NCI-H2196 treated with DMSO at 0.1 percent for 48 hours (cell line): ENCODE results near the gene SHROOM4.

Source experiments
- DNase-seq: peaks from one replicate; lab custom pipeline; 2025; ENCODE audit not compliant: unreplicated experiment; lab: John Stamatoyannopoulos, UW

SHROOM4 gene

DNA sequence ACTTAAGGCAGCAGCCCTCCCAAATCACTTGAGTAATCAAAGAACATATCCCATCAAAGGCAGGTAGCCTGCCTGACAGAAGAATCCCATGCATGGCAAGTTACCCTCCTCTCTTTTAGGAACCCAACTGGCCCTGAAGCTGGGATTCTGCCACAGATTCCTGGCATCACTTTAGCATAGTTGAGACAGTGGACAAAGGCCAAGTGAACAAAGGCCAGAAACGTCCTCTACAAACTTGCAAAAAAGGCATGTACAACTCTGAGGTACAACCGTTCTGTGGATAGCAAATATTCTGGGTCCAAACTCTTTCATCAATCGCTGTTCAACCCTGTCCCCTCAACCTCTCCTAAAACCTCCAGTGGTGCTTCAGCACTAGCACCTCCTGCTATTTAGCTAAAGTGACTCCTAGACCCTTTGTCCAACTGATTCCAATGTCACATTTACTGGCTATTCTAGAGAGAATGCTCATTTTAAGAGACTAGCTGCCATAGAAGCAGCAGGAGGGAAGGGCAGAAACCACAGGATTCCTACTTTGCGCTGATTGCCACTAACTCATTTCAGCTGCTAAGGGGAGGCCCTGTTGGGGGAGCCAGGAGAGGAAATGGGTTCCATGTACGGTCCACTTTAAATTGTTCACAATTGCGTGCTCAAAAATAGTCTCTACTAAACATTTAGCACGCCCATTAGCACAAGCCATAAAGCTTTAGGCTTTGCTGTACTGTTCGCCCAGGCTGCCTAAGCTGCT, 105.9 kb downstream of the SHROOM4 start:
- DNase-seq = no peak

GRCh38 chrX:50707405-50707804, 106.6 kb downstream of the SHROOM4 start:
- no peak for DNase-seq

- no peak for DNase-seq
These were observed 109.0 kb downstream of the SHROOM4 start for GRCh38 chrX:50705042-50705441.

- DNase-seq = no peak
These were observed 109.6 kb downstream of the SHROOM4 start for GRCh38 chrX:50704360-50704759.

DNA sequence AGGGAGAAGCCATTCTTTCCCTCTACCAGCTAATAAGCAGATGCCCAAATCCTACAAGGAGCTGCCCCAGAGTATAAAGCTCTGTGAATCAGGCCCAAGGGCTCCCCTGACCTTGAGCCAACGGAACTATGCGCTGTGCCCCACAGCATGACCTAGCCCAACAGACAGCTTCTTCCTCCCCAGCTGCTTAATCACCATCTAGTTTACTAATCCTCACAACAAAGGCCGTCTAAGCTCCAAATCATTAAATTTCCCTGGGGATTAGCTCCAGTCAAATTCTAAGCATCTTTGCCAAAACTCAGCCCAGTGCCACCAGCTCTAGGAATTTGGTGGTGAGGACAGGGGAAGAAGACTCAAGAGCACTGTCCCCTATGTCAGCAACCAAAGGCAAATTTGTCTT, 113.1 kb downstream of the SHROOM4 start:
- no peak for DNase-seq

DNA sequence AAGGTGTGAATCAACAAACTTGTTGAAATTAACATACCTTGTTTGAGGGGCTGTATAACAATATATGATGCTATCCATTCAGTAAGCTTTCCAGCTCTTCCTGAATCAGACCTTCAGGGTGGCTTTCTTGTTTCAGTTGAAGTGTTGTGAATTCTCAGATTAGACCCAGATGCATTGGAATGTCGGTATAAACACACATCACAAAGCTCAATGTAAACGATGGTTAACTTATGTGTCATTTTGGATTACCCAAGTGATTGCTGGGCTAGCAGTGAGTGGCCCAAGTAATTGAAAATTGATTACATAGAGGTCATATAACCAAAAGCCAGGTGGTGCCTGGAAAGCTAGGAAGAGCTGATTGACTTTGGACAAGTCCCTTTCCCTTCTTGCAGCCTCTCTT, 115.0 kb downstream of the SHROOM4 start:
- no peak for DNase-seq

DNA sequence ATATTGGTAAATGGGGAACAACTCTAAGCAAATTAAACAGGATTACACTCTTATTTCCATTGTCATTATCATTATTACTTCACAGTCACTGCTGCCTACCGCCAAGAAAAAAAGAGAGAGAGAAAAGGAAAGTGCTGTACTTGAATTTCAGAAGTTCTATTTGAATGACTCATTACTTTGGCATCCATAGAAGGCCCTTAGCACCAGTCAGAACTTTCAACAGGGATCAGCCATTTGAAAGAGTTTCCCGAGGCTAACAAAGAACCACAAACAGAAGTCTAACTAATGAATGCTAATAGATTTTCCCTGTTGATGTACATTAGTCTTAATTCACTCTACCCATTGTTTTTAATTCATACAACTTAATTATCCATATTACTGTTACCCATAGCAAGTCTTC, 116.3 kb downstream of the SHROOM4 start:
- no peak for DNase-seq

- no peak for DNase-seq
These were observed 122.2 kb downstream of the SHROOM4 start for GRCh38 chrX:50691820-50692219.

GRCh38 chrX:50684871-50685270, 129.1 kb downstream of the SHROOM4 start:
- DNase-seq = no peak

DNA sequence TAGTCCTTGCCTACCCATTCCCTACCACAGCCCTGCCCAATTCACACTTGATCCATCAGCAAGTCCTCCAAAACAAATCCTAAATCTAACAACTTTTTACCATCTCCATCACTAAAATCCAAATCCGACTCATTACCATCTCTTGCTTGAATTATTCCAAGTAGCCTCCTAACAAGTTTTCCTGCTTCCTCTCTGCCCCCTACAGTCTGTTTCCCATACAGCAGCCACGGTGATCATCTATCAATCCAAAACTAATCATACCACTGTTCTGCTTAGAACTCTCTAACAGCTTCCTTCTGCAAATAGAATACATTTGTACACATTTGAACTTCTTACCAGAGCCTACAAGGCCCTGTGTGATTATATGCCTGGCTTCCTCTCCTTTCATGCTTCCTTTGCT, 133.0 kb downstream of the SHROOM4 start:
- DNase-seq = no peak

GRCh38 chrX:50677789-50678188, 136.2 kb downstream of the SHROOM4 start:
- DNase-seq = no peak

GRCh38 chrX:50671661-50672060, 142.3 kb downstream of the SHROOM4 start:
- no peak for DNase-seq

DNA sequence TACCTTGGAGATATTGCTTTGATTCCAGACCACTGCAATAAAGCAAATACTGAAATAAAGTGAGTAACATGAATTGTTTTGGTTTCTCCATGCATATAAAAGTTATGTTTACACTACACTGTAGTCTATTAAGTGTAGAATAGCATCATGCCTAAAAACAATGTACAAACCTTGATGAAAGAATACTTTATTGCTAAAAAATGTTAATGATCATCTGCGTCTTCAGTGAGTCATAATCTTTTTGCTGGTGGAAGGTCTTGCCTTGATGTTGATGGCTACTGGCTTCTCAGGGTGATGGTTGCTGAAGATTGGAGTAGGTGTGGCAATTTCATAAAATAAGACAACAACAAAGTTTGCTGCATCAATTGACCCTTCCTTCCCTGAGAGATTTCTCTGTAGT, 145.1 kb downstream of the SHROOM4 start:
- DNase-seq = no peak

DNA sequence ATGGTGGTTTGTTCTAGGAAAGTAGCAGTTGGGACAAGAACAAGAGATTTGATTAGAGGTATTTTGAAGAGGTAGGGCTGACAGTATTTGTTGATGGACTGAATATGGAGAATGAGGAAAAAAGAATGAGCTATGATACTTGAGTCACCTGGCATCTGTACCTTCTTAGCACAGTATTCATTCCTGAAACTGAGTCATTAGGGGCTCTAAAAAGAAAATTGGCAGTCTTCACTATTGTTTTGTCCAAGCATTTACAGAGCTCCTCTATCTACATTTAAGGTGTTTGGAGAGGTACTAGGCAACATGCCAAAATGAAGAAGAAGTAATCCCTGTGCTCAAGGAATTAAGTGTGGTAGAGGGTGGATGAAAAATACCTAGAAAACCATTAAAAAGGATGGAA, 165.8 kb downstream of the SHROOM4 start:
- no peak for DNase-seq

DNA sequence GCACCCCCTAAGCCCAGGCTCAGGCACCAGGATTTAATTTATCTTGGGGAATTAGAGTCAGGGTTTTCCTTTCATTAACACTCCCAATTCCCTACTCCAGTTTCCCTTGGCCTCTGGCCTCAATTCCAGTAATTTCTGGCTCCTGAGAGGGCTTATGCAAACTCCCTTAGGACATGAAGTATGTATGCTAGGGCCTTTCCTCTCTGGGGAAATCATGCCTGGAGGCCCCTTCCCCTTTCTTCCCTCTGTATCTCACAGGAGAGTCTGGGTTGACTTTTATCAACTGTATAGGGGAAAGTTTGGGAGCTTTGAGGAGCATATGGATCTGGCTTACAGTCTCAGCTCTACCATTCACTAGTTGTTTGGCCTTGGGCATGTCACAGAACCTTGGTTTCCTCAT, 169.5 kb downstream of the SHROOM4 start:
- DNase-seq = no peak

DNA sequence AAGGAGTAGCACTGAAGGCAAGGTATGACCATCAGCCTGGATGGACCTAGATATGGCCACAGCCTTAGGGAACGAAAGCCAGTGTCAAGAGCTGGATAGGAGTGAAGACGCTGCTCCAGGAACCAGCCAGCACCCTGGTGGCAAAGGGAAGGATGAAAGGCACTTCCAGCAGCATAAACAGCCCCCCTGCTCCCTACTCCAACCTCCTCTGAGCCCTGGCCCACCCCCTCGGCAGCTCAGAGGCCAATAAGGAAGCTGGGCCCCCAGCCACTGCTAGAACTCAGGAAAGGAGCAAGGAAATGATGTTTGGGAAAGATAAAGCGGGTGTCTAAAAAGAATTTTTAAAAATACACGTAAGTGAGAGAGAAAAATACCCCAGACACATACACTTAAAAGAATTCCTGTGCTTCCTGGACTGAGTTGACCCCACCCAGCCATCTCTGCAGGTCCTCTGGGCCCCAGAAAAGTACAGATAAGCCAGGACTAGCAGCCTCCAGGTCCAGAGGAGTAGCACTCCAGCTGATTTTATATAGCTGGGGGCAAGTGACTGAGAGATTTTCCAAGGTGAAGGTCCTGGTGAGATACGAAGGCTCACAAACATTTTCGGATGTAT, 170.4 kb downstream of the SHROOM4 start:
- DNase-seq = no peak

GRCh38 chrX:50638123-50638522, 175.9 kb downstream of the SHROOM4 start:
- no peak for DNase-seq

DNA sequence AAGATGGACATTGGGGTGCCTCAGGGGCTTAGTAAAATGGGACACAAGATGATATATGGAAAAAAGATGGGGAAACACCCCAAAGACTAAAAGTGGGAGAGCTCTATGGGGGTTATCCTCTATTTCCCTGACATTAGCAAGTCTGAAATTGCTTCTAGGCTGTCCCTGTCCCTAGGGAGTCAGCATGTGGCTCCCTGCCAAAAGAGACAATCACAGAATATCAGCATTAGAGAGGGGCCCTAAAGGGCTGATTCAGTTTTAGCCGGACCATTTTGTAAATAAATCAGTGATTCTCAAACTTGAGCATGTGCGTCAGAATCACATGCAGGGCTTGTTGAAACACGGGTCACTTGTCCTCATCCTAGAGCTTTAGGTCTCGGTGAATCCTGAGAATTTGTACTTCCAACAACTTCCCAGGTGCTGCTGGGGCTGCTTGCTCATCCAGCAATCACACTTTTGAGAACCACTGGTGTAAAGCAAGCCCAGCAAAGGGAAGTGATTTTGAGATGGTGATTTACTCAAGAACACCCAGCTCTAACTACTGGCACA, 178.1 kb downstream of the SHROOM4 start:
- no peak for DNase-seq

DNA sequence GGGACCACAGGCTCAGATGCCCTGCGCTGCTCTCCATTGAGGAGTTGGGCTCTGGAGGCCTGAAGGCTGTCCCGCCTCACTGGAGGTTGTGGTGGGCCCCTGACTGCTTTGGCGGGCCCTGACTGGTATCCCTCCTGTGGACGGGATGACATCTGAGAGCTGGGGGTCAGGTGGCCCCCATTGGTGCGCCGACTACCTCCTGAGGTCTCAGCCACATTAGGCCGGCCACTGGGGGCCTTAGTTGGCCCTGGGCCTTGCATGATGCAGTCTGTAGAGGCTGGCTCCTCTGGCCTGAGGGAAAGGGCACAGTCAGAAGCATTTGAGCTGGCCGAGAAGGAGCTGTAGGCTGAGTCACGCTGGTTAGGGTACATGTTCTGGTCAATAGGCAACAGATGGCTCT, 178.8 kb downstream of the SHROOM4 start:
- no peak for DNase-seq

GRCh38 chrX:50629774-50630173, 184.2 kb downstream of the SHROOM4 start:
- no peak for DNase-seq

GRCh38 chrX:50627696-50628095, 186.3 kb downstream of the SHROOM4 start:
- DNase-seq = no peak

DNA sequence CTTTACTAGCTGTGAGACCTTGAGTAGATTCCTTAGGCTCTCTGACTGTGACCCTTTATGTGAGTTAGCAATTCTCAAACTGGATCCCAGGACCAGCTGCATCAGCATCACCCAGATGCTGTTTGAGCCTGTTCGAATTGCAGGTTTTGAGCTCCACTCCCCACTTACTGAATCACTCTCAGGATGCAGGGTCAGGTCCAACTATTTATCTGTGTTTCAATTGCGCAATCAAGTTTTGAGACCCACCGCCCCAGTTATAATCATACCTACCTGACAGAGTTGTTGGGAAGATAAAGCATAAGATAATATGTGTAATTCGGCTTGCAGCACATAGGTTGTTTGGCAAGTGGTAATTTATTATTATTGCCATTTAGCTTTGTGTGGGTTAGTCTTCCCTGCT, 187.6 kb downstream of the SHROOM4 start:
- no peak for DNase-seq

DNA sequence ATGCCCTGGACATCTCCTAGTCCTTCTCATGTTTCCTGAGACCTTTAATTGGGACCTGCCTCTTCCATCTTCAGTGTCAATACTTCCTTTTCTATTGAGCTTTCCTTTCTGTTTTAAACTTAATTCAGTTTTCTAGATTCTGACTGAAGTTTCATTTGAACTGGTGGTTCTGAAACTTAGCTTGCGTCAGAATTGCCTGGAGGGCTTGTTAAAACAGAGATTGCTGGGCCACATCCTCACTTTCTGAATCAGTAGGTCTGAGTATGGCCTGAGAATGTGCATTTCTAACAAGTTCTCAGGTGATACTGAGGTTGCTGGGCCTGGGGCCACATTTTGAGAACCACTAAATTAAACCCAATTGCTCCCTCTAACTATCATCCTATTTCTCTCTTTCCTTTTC, 191.2 kb downstream of the SHROOM4 start:
- no peak for DNase-seq
